ENCODE data around the gene CELF1. TPM values are rescaled to one million over a fixed set of nuclear protein-coding genes. Genes with fewer than 3 reads are reported as not detected.
"Not testable (repeated sequence)": the region's sequence is repeated elsewhere in the genome, so short reads cannot be mapped to it uniquely, and the experiment has no call there.

The CELF1 gene
- total RNA-seq, 1 experiment from 2014 or later = 73.1 TPM

GRCh38 chr11:47538741-47539565 lies 14.0 kb downstream of the CELF1 start:
- peak; percentile 48 for DNase-seq (ENCODE audit: low read depth)

GRCh38 chr11:47536915-47537314 lies 16.0 kb downstream of the CELF1 start:
- DNase-seq (ENCODE audit: low read depth) = no peak

GRCh38 chr11:47534704-47535251 lies 18.2 kb downstream of the CELF1 start:
- no peak for DNase-seq (ENCODE audit: low read depth)

- DNase-seq (ENCODE audit: low read depth) = peak; percentile 53
These were observed 19.2 kb downstream of the CELF1 start for GRCh38 chr11:47533690-47534151.

GRCh38 chr11:47532597-47533213 lies 20.2 kb downstream of the CELF1 start:
- peak; percentile 59 for DNase-seq (ENCODE audit: low read depth)

- DNase-seq (ENCODE audit: low read depth) = no peak
These were observed 21.3 kb downstream of the CELF1 start for GRCh38 chr11:47531666-47532065.

- not testable (repeated sequence) for DNase-seq (ENCODE audit: low read depth)
These were observed 22.2 kb downstream of the CELF1 start for GRCh38 chr11:47530721-47531120.

GRCh38 chr11:47529951-47530350 lies 23.0 kb downstream of the CELF1 start:
- DNase-seq (ENCODE audit: low read depth) = no peak

GRCh38 chr11:47527186-47527585 lies 25.7 kb downstream of the CELF1 start:
- DNase-seq (ENCODE audit: low read depth) = no peak

GRCh38 chr11:47526032-47526431 lies 26.9 kb downstream of the CELF1 start:
- DNase-seq (ENCODE audit: low read depth) = not testable (repeated sequence)

GRCh38 chr11:47524291-47524874 lies 28.5 kb downstream of the CELF1 start:
- peak; percentile 18 for DNase-seq (ENCODE audit: low read depth)

GRCh38 chr11:47523490-47524225 lies 29.3 kb downstream of the CELF1 start:
- DNase-seq (ENCODE audit: low read depth) = peak; percentile 90

- DNase-seq (ENCODE audit: low read depth) = no peak
These were observed 34.5 kb downstream of the CELF1 start for GRCh38 chr11:47518212-47518964.

GRCh38 chr11:47516984-47517853 lies 35.7 kb downstream of the CELF1 start:
- no peak for DNase-seq (ENCODE audit: low read depth)

- no peak for DNase-seq (ENCODE audit: low read depth)
These were observed 36.8 kb downstream of the CELF1 start for GRCh38 chr11:47516155-47516554.

- peak; percentile 74 for DNase-seq (ENCODE audit: low read depth)
These were observed 37.9 kb downstream of the CELF1 start for GRCh38 chr11:47514825-47515647.

GRCh38 chr11:47512701-47513100 lies 40.2 kb downstream of the CELF1 start:
- DNase-seq (ENCODE audit: low read depth) = no peak

GRCh38 chr11:47511917-47512316 lies 41.0 kb downstream of the CELF1 start:
- no peak for DNase-seq (ENCODE audit: low read depth)

- peak; percentile 26 for DNase-seq (ENCODE audit: low read depth)
These were observed 42.7 kb downstream of the CELF1 start for GRCh38 chr11:47510209-47510608.

Data from M059J (cell line).